Neuron (in vitro differentiated cells): ENCODE data around the gene DEFB126.
"Not testable (repeated sequence)": the region's sequence is repeated elsewhere in the genome, so short reads cannot be mapped to it uniquely, and the experiment has no call there.

Experiments
- H2AFZ ChIP-seq: one replicate; pipeline ENCODE4 v1.6.1; 2013; ENCODE audit warnings: low read depth, mild to moderate bottlenecking, inconsistent platforms, low read length, moderate library complexity
- H3K27me3 ChIP-seq: one replicate; pipeline ENCODE4 v1.6.1; 2013; ENCODE audit warnings: low read length; ENCODE audit not compliant: insufficient read depth
- H3K36me3 ChIP-seq: one replicate; pipeline ENCODE4 v1.6.1; 2013; ENCODE audit warnings: low read length; ENCODE audit not compliant: insufficient read depth
- H3K4me1 ChIP-seq: one replicate; pipeline ENCODE4 v1.6.1; 2013; ENCODE audit warnings: low read length; ENCODE audit not compliant: insufficient read depth
- H3K4me3 ChIP-seq: 2 replicates; pipeline ENCODE4 v1.5.1; 2013; ENCODE audit warnings: mild to moderate bottlenecking, low read length, moderate library complexity
- H3K9me3 ChIP-seq: one replicate; pipeline ENCODE4 v1.6.1; 2013; ENCODE audit warnings: low read length

DEFB126 gene

GRCh38 chr20:142290-142689, at the start of gene DEFB126:
TSS of gene DEFB126 (plus strand) at chr20:142590. CDS start at chr20:142629, 39 bp downstream.
- Histone ChIP-seq H3K36me3 (no peaks in the 10 kb centered on the region), H3K4me3 (no peak within 1 kb of the TSS), H3K9me3 (no peaks in the 10 kb centered on the region), H3K27me3 (peaks cover 23% of the 10 kb centered on the region), H3K4me1 (no peaks in the 10 kb centered on the region), H2AFZ (no peak within 1 kb of the TSS)

- H3K4me1 ChIP-seq = no peaks in the 10 kb centered on the region
- no peak overlapping the region for H2AFZ ChIP-seq
- no peaks in the 10 kb centered on the region for H3K36me3 ChIP-seq
- H3K9me3 ChIP-seq = no peaks in the 10 kb centered on the region
- H3K27me3 ChIP-seq = no peaks in the 10 kb centered on the region
- H3K4me3 ChIP-seq = no peak overlapping the region
These were observed 48.7 kb upstream of the DEFB126 start for GRCh38 chr20:93641-94040.

GRCh38 chr20:95215-95614, 47.2 kb upstream of the DEFB126 start:
- H3K9me3 ChIP-seq = no peaks in the 10 kb centered on the region
- no peaks in the 10 kb centered on the region for H3K27me3 ChIP-seq
- H3K36me3 ChIP-seq = no peaks in the 10 kb centered on the region
- no peak overlapping the region for H2AFZ ChIP-seq
- no peak overlapping the region for H3K4me3 ChIP-seq
- no peaks in the 10 kb centered on the region for H3K4me1 ChIP-seq

GRCh38 chr20:97691-98090, 44.7 kb upstream of the DEFB126 start:
- not testable (repeated sequence) for H3K36me3 ChIP-seq, H3K27me3 ChIP-seq, H2AFZ ChIP-seq, H3K4me1 ChIP-seq, H3K9me3 ChIP-seq, H3K4me3 ChIP-seq

- no peak overlapping the region for H3K4me3 ChIP-seq
- no peak overlapping the region for H2AFZ ChIP-seq
- no peaks in the 10 kb centered on the region for H3K4me1 ChIP-seq
- H3K36me3 ChIP-seq = no peaks in the 10 kb centered on the region
- peaks cover 2% of the 10 kb centered on the region for H3K27me3 ChIP-seq
- no peaks in the 10 kb centered on the region for H3K9me3 ChIP-seq
These were observed 40.4 kb upstream of the DEFB126 start for GRCh38 chr20:101975-102374.

- H3K9me3 ChIP-seq = no peaks in the 10 kb centered on the region
- H3K27me3 ChIP-seq = peaks cover 2% of the 10 kb centered on the region
- H3K4me1 ChIP-seq = no peaks in the 10 kb centered on the region
- no peaks in the 10 kb centered on the region for H3K36me3 ChIP-seq
- H2AFZ ChIP-seq = no peak overlapping the region
- H3K4me3 ChIP-seq = no peak overlapping the region
These were observed 38.9 kb upstream of the DEFB126 start for GRCh38 chr20:103456-103855.

GRCh38 chr20:112396-112795, 30.0 kb upstream of the DEFB126 start:
- H3K36me3 ChIP-seq = no peaks in the 10 kb centered on the region
- no peaks in the 10 kb centered on the region for H3K27me3 ChIP-seq
- H3K4me3 ChIP-seq = no peak overlapping the region
- H3K4me1 ChIP-seq = peaks cover 5% of the 10 kb centered on the region
- no peaks in the 10 kb centered on the region for H3K9me3 ChIP-seq
- H2AFZ ChIP-seq = no peak overlapping the region

- Histone ChIP-seq H3K36me3 (no peaks in the 10 kb centered on the region), H3K4me3 (no peak overlapping the region), H3K4me1 (no peaks in the 10 kb centered on the region), H3K27me3 (no peaks in the 10 kb centered on the region), H3K9me3 (no peaks in the 10 kb centered on the region), H2AFZ (no peak overlapping the region)
These were observed 24.9 kb upstream of the DEFB126 start for GRCh38 chr20:117518-117917.

GRCh38 chr20:129786-130323, 12.5 kb upstream of the DEFB126 start:
- not testable (repeated sequence) for H2AFZ ChIP-seq, H3K4me1 ChIP-seq, H3K4me3 ChIP-seq, H3K27me3 ChIP-seq, H3K36me3 ChIP-seq, H3K9me3 ChIP-seq

GRCh38 chr20:137668-138490, 4.5 kb upstream of the DEFB126 start:
- Histone ChIP-seq H3K4me1 (no peaks in the 10 kb centered on the region), H3K27me3 (peaks cover 3% of the 10 kb centered on the region), H3K4me3 (no peak overlapping the region), H3K9me3 (no peaks in the 10 kb centered on the region), H2AFZ (no peak overlapping the region), H3K36me3 (no peaks in the 10 kb centered on the region)

- no peaks in the 10 kb centered on the region for H3K36me3 ChIP-seq
- H3K4me1 ChIP-seq = no peaks in the 10 kb centered on the region
- H3K27me3 ChIP-seq = peaks cover 27% of the 10 kb centered on the region
- no peaks in the 10 kb centered on the region for H3K9me3 ChIP-seq
- H2AFZ ChIP-seq = no peak overlapping the region
- H3K4me3 ChIP-seq = no peak overlapping the region
These were observed 3.5 kb downstream of the DEFB126 start for GRCh38 chr20:145877-146276.

- Histone ChIP-seq H3K4me1 (no peaks in the 10 kb centered on the region), H3K4me3 (no peak overlapping the region), H3K9me3 (no peaks in the 10 kb centered on the region), H3K27me3 (peaks cover 7% of the 10 kb centered on the region), H2AFZ (no peak overlapping the region), H3K36me3 (no peaks in the 10 kb centered on the region)
These were observed 9.7 kb downstream of the DEFB126 start for GRCh38 chr20:152131-152530.

- Histone ChIP-seq H3K4me3 (no peak within 1 kb of the TSS), H3K9me3 (no peaks in the 10 kb centered on the region), H3K27me3 (peaks cover 7% of the 10 kb centered on the region), H2AFZ (no peak within 1 kb of the TSS), H3K4me1 (no peaks in the 10 kb centered on the region), H3K36me3 (no peaks in the 10 kb centered on the region)
These were observed 14.8 kb downstream of the DEFB126 start, which contains the start of gene DEFB127 for GRCh38 chr20:157154-157553. TSS of gene DEFB127 (plus strand) at chr20:157454. CDS start at chr20:157545, 91 bp downstream.
